ENCODE data around the gene CASP14. TPM values are rescaled to one million over a fixed set of nuclear protein-coding genes. Genes with fewer than 3 reads are reported as not detected.

Gene CASP14
- total and polyA plus RNA-seq, 2 of the 8 experiments (the other 6 are each of a cell fraction or from before 2014, with no cell fraction given), result not detected

- WGBS, 2 experiments (ENCODE audit: extremely low coverage in 1 of 2, insufficient coverage in 1 of 2, insufficient read length in 1 of 2, insufficient replicate concordance in 2 of 2, low coverage in 1 of 2, low lambda C conversion rate in 2 of 2, missing lambda C conversion rate in 1 of 2), result 76% methylated on average over 12 of the region's 12 CpGs; no CpG with 5 or more reads in 1 of the 2 experiments
- Histone ChIP-seq H3K4me1 (replicated peaks in 1 of 4; ENCODE audit: control insufficient read depth in 3 of 4, insufficient read depth in 4 of 4, low read length in 3 of 4) (no peaks in the 10 kb centered on the region), H3K14ac (ENCODE audit: insufficient read length) (no peak overlapping the region), H2BK5ac (ENCODE audit: low read depth, low read length) (no peak overlapping the region), H2AFZ (ENCODE audit: low read length) (no peak overlapping the region), H3K79me2 (ENCODE audit: control insufficient read depth in 1 of 2, insufficient read depth in 2 of 2, low read length in 2 of 2) (no peaks in the 10 kb centered on the region), H2BK20ac (ENCODE audit: low read length) (no peak overlapping the region), H3K79me1 (ENCODE audit: low read depth, low read length) (no peaks in the 10 kb centered on the region; the same call in 1 of the 2 replicates), H3K18ac (ENCODE audit: extremely low read depth, low read length) (no peak overlapping the region), H3K4me2 (ENCODE audit: insufficient read depth in 1 of 2, low read depth in 2 of 2, low read length in 2 of 2) (no peak overlapping the region), H3K23me2 (ENCODE audit: low read depth, low read length) (no peaks in the 10 kb centered on the region), H3K4me3 (ENCODE audit: extremely low read depth in 1 of 4, insufficient read depth in 2 of 4, low read depth in 3 of 4, low read length in 4 of 4) (no peak overlapping the region), H3K4ac (replicated peaks; ENCODE audit: insufficient read length, low read depth, low read length) (no peak overlapping the region), H4K8ac (ENCODE audit: extremely low read depth, insufficient read depth, low read length) (no peak overlapping the region), H3K27ac (ENCODE audit: low read depth, low read length) (no peak overlapping the region), H2AK5ac (ENCODE audit: low read depth, low read length) (no peak overlapping the region), H3K9ac (replicated peaks in 1 of 4; ENCODE audit: extremely low read depth in 1 of 4, low read depth in 3 of 4, low read length in 3 of 4) (no peak overlapping the region), H2BK15ac (ENCODE audit: low read length) (no peak overlapping the region), H3K23ac (ENCODE audit: insufficient read length) (no peak overlapping the region), H4K91ac (replicated peaks; ENCODE audit: insufficient read length, low read length) (no peak overlapping the region), H2BK12ac (ENCODE audit: low read depth, low read length) (no peak overlapping the region), H3K27me3 (replicated peaks in 1 of 4; ENCODE audit: control insufficient read depth in 3 of 4, extremely low read depth in 1 of 4, insufficient read depth in 3 of 4, low read length in 3 of 4) (no peaks in the 10 kb centered on the region), H3K36me3 (ENCODE audit: control insufficient read depth in 2 of 4, insufficient read depth in 4 of 4, low read length in 3 of 4) (no peaks in the 10 kb centered on the region), H2BK120ac (replicated peaks; ENCODE audit: low read depth, low read length) (no peak overlapping the region), H4K5ac (ENCODE audit: insufficient read length, low read depth, low read length) (no peak overlapping the region), H3K9me3 (ENCODE audit: insufficient read depth in 2 of 2, low read depth in 1 of 2, low read length in 1 of 2) (peaks cover 41 to 42% of the 10 kb centered on the region in 2 experiments), H3K56ac (replicated peaks; ENCODE audit: insufficient read length, low read depth, low read length) (no peak overlapping the region), H4K20me1 (replicated peaks in 1 of 2; ENCODE audit: control insufficient read depth in 1 of 2, insufficient read depth in 2 of 2, low read length in 2 of 2) (no peaks in the 10 kb centered on the region)
- POLR2A ChIA-PET (ENCODE audit: partially characterized antibody), result no interaction called here
- FAIRE-seq (no peak), DNase-seq (ENCODE audit: low read depth in 1 of 2, low spot score in 2 of 2) (no peak)
- CTCF ChIA-PET (ENCODE audit: partially characterized antibody), result no interaction called here
- TF ChIP-seq TCF12 (IDR thresholded peaks at IDR 0.05; ENCODE audit: low read depth, low read length), result no peak
- no peak for TF ChIP-seq NRF1 (IDR thresholded peaks at IDR 0.05; ENCODE audit: low read depth, low read length)
- no peak for TF ChIP-seq TBP (IDR thresholded peaks at IDR 0.05; ENCODE audit: low read depth, low read length)
- no peak for TF ChIP-seq KDM4A (IDR thresholded peaks at IDR 0.05; ENCODE audit: low read depth, low read length, severe bottlenecking)
- no peak for TF ChIP-seq RFX5 (IDR thresholded peaks at IDR 0.05; ENCODE audit: borderline replicate concordance, low read depth, low read length)
- TF ChIP-seq CTBP2 (IDR thresholded peaks at IDR 0.05; ENCODE audit: borderline replicate concordance, insufficient read depth, insufficient read length, low read length), result no peak
- no peak for TF ChIP-seq TAF1 (IDR thresholded peaks at IDR 0.05; ENCODE audit: low read depth, low read length)
- TF ChIP-seq MAX (IDR thresholded peaks at IDR 0.05), result no peak
- no peak for TF ChIP-seq EZH2 (IDR thresholded peaks at IDR 0.05; ENCODE audit: low read depth, low read length, severe bottlenecking)
- no peak for TF ChIP-seq YY1 (IDR thresholded peaks at IDR 0.05; ENCODE audit: low read depth, low read length)
- no peak for TF ChIP-seq CBX8 (IDR thresholded peaks at IDR 0.05; ENCODE audit: borderline replicate concordance, low read depth, low read length)
- TF ChIP-seq CTCF (IDR thresholded peaks at IDR 0.05; ENCODE audit: control extremely low read depth in 1 of 3, insufficient read depth in 1 of 3, low read depth in 1 of 3, low read length in 3 of 3), result no peak
These were observed 12.8 kb downstream of the CASP14 start for GRCh38 chr19:15062036-15062435.
